Colonic mucosa (tissue), 4 donors: ENCODE results near the gene MAPKAPK2. TPM values are rescaled to one million over a fixed set of nuclear protein-coding genes. Genes with fewer than 3 reads are reported as not detected.

ENCODE experiments used
- DNase-seq: peaks from one replicate; pipeline ENCODE4 v3.0.0-alpha.2; 2020
- H3K27ac ChIP-seq: fragments of 200-600 bp; one replicate; pipeline ENCODE4 v1.8.0; 2021
- H3K27me3 ChIP-seq: fragments of 200-600 bp; one replicate; pipeline ENCODE4 v1.8.0; 2021
- H3K36me3 ChIP-seq: fragments of 200-600 bp; one replicate; pipeline ENCODE4 v1.8.0; 2021
- H3K4me1 ChIP-seq: fragments of 200-600 bp; one replicate; pipeline ENCODE4 v1.8.0; 2021; ENCODE audit warnings: mild to moderate bottlenecking
- H3K4me3 ChIP-seq: fragments of 200-600 bp; one replicate; pipeline ENCODE4 v1.8.0; 2021
- H3K9ac ChIP-seq, 2 donors: one replicate each; pipeline ENCODE4 v1.7.0; 2013; ENCODE audit warnings: control low read depth in 2 of 2, low read depth in 2 of 2, low read length in 2 of 2
- H3K9me3 ChIP-seq: fragments of 200-600 bp; one replicate; pipeline ENCODE4 v1.8.0; 2021
- intact Hi-C: fragments of 100-400 bp; cut with DNase I; formaldehyde crosslinking; loops from one replicate; pipeline ENCODE4 v1.14.1; 2022
- total RNA-seq, 2 donors: library from RNA; stranded (reverse); fragmentation: NEBNext Ultra II Directional in 1 of 2; extraction: Animal tissue kit (Norgen Biotek cat#: 25700) in 1 of 2; gene quantifications; one replicate each; pipeline ENCODE4 v1.2.1, GENCODE V29; 2021
- TF ChIP-seq, protein P1 (sequence below): fragments of 200-600 bp; IDR thresholded peaks from one replicate; pipeline ENCODE4 v1.8.0; 2022; ENCODE audit warnings: antibody characterized with exemption, mild to moderate bottlenecking
- donor health status: healthy.
- donor health status: DM: no; HTN: no; CAD: no.
- donor health status: DM: no; HTN: no; CAD: no.

Gene MAPKAPK2
- total RNA-seq, 2 donors from 2014 or later: 61.4 to 71.1 TPM

DNA sequence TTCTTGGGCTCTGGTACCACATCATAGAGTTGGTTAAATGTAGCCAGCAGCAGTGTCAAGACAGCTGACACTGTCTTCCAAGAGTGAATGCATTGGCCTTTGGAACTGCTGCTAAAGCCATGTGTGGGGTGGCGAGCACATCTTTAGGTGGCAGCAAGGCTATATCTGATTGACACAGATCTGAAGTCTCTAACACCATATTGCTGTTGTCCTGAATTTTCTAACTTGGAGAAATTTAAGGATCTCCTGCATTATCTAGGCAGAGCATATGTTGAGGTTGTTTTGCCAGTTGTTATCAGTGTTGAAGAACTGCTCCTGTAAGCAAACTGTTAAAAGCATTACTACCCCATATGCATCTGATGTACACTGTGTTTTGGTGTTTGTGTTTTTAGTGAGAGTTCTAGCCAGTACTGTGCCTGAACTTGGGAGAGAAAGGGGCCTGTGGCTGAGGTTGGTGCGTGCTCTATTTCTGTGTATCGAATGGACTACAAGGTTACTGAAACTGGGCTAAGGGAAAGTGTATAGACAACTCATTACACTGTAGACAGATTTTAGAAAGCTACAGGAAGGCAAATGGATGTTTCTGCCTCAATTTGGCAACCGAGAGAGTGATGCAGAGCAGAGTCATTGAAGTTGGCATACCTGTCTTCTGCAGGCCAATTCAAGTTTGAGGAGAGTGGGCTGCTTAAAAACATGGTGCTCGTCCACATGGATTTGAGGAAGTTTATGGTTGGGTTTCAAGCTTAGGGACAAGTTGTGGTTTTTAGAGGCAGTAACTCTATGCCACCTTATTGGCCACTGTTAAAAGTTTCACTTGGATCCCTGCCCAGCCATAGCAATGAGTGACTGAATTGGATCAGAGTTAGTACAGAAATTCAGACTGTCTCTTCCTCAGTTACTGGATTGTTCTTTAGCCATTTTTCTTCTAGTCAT, 32.5 kb upstream of the MAPKAPK2 start:
- H3K9ac ChIP-seq: no peak overlapping the region
- intact Hi-C loops: no loop called here
- no peak overlapping the region for H3K4me3 ChIP-seq
- TF ChIP-seq, protein P1, sequence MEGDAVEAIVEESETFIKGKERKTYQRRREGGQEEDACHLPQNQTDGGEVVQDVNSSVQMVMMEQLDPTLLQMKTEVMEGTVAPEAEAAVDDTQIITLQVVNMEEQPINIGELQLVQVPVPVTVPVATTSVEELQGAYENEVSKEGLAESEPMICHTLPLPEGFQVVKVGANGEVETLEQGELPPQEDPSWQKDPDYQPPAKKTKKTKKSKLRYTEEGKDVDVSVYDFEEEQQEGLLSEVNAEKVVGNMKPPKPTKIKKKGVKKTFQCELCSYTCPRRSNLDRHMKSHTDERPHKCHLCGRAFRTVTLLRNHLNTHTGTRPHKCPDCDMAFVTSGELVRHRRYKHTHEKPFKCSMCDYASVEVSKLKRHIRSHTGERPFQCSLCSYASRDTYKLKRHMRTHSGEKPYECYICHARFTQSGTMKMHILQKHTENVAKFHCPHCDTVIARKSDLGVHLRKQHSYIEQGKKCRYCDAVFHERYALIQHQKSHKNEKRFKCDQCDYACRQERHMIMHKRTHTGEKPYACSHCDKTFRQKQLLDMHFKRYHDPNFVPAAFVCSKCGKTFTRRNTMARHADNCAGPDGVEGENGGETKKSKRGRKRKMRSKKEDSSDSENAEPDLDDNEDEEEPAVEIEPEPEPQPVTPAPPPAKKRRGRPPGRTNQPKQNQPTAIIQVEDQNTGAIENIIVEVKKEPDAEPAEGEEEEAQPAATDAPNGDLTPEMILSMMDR: no peak
- no peaks in the 10 kb centered on the region for H3K27me3 ChIP-seq
- no peak overlapping the region for H3K27ac ChIP-seq
- no peaks in the 10 kb centered on the region for H3K4me1 ChIP-seq
- H3K9me3 ChIP-seq: no peaks in the 10 kb centered on the region
- DNase-seq: no peak
- no peaks in the 10 kb centered on the region for H3K36me3 ChIP-seq

- H3K4me3 ChIP-seq: no peak overlapping the region
- no peak overlapping the region for H3K27ac ChIP-seq
- no peaks in the 10 kb centered on the region for H3K27me3 ChIP-seq
- no peaks in the 10 kb centered on the region for H3K9me3 ChIP-seq
- no peaks in the 10 kb centered on the region for H3K4me1 ChIP-seq
- H3K36me3 ChIP-seq: no peaks in the 10 kb centered on the region
- TF ChIP-seq, protein P1: no peak
- H3K9ac ChIP-seq: no peak overlapping the region
- DNase-seq: no peak
- intact Hi-C loops: no loop called here
Observed at GRCh38 chr1:206653715-206654459, 30.8 kb upstream of the MAPKAPK2 start.

- no peak for DNase-seq
- H3K9ac ChIP-seq: no peak overlapping the region
- intact Hi-C loops: no loop called here
- H3K27ac ChIP-seq: no peak overlapping the region
- H3K4me3 ChIP-seq: no peak overlapping the region
- H3K4me1 ChIP-seq: no peaks in the 10 kb centered on the region
- H3K9me3 ChIP-seq: no peaks in the 10 kb centered on the region
- H3K27me3 ChIP-seq: no peaks in the 10 kb centered on the region
- H3K36me3 ChIP-seq: no peaks in the 10 kb centered on the region
- TF ChIP-seq, protein P1: no peak
Observed at GRCh38 chr1:206654828-206655227, 29.9 kb upstream of the MAPKAPK2 start.

DNA sequence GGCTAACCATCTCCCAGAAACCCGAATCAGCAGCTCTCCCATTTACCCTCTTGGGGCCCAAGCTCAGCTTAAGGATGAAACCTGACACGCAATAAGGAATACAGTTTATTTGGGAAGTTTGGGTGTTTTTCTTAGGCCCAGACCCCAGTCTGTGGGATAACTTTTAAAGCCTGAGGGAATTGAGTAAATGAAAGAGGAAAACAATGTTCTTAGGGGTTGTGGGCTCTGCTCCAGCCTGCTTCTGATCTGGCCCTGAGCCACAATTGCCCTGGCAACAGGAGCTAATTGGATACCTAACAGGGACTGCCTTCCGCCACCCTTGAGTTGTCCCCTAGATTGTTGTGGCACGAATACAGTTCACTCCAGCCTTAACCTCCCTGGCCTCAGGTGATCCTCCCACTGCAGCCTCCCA, 29.2 kb upstream of the MAPKAPK2 start:
- Histone ChIP-seq H3K27me3 (no peaks in the 10 kb centered on the region), H3K4me1 (no peaks in the 10 kb centered on the region), H3K4me3 (no peak overlapping the region), H3K9me3 (no peaks in the 10 kb centered on the region), H3K9ac (no peak overlapping the region), H3K27ac (no peak overlapping the region), H3K36me3 (no peaks in the 10 kb centered on the region)
- TF ChIP-seq, protein P1: no peak
- DNase-seq: no peak
- intact Hi-C loops: no loop called here

DNA sequence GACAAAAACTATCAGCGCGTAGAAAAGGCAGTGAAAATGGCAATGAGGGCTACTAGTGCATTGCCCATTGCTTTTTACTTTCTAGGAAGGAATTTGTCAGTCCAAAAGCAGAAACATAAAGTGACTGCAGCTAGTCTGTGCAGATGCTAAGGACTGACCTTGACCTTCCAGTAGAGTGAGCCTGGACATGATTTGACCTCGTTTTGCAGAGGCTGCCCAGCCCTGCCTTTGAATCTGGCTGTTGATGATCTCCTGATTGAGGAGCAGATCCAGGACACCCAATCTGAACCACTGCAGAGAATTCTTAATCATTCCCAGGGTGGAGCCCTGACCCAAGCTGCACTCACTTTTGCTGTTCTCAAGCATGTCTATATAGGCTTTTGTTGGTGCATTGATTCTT, 27.8 kb upstream of the MAPKAPK2 start:
- no peak for DNase-seq
- H3K9ac ChIP-seq: no peak overlapping the region

More for the DNA sequence above, 27.8 kb upstream of the MAPKAPK2 start:
- H3K27ac ChIP-seq: no peak overlapping the region
- TF ChIP-seq, protein P1: no peak
- intact Hi-C loops: no loop called here
- no peaks in the 10 kb centered on the region for H3K27me3 ChIP-seq
- no peaks in the 10 kb centered on the region for H3K9me3 ChIP-seq
- H3K4me1 ChIP-seq: no peaks in the 10 kb centered on the region
- H3K36me3 ChIP-seq: no peaks in the 10 kb centered on the region
- no peak overlapping the region for H3K4me3 ChIP-seq
